SK-N-SH (cell line): Measurements from ENCODE around the gene HAGHL. TPM values are rescaled to one million over a fixed set of nuclear protein-coding genes. Genes with fewer than 3 reads are reported as not detected.
A peak's percentile ranks its signal among the peaks of the same experiment; 100 is the strongest.

Source experiments
- CTCF ChIA-PET: fragments of 300-600, 350-600 bp; formaldehyde crosslinking; extraction: SDS; loops from one replicate; lab custom pipeline; 2021; lab: Yijun Ruan, JAX
- POLR2A ChIA-PET: fragments of 350-600 bp; sonication (Branson Sonifier 250); formaldehyde crosslinking; extraction: SDS; loops from one replicate; lab custom pipeline; 2020; ENCODE audit warnings: antibody characterized with exemption, inconsistent platforms; lab: Yijun Ruan, JAX
- DNase-seq: peaks from one replicate; pipeline ENCODE4 v3.0.0; 2012
- H2AFZ ChIP-seq: fragments of 200-600 bp; sonication (generic); 2 replicates; pipeline ENCODE4 v1.8.1; 2016; ENCODE audit warnings: antibody characterized with exemption, mild to moderate bottlenecking, low read depth
- H3F3A ChIP-seq: fragments of 200-600 bp; sonication (generic); replicated peaks from 2 replicates; pipeline ENCODE3; 2016; ENCODE audit warnings: antibody characterized with exemption, mild to moderate bottlenecking; ENCODE audit not compliant: insufficient read depth
- H3K27ac ChIP-seq, 2 experiments: fragments of 200-500 bp in 1 of 2; fragments of 200-600 bp in 1 of 2; sonication (Bioruptor generic) in 1 of 2; sonication (generic), shearing (Covaris generic) in 1 of 2; 2 replicates each; pipeline versions ENCODE4 v1.5.1 to v1.6.1; 2014 to 2016; ENCODE audit warnings: low read depth in 2 of 2, inconsistent platforms in 1 of 2, low read length in 1 of 2, mild to moderate bottlenecking in 1 of 2, mixed read lengths in 1 of 2
- H3K27me3 ChIP-seq: fragments of 200-600 bp; sonication (generic), shearing (Covaris generic); 2 replicates; pipeline ENCODE4 v1.6.1; 2016; ENCODE audit warnings: mixed run types; ENCODE audit not compliant: insufficient read depth
- H3K36me3 ChIP-seq, 2 experiments: fragments of 200-500 bp in 1 of 2; fragments of 200-600 bp in 1 of 2; sonication (Bioruptor generic) in 1 of 2; sonication (generic) in 1 of 2; replicated peaks in 1 of 2; 2 replicates each; pipeline versions ENCODE3 to v1.5.1; 2014 to 2016; ENCODE audit warnings: low read length in 1 of 2, mild to moderate bottlenecking in 1 of 2; ENCODE audit not compliant: insufficient read depth in 2 of 2, control insufficient read depth in 1 of 2
- H3K4me1 ChIP-seq, 2 experiments: fragments of 200-500 bp in 1 of 2; fragments of 200-600 bp in 1 of 2; sonication (Bioruptor generic) in 1 of 2; sonication (generic), shearing (Covaris generic) in 1 of 2; 2 replicates each; pipeline versions ENCODE4 v1.5.1 to v1.6.1; 2014 to 2016; ENCODE audit warnings: low read depth in 1 of 2, low read length in 1 of 2, mixed run types in 1 of 2; ENCODE audit not compliant: insufficient read depth in 2 of 2, control insufficient read depth in 1 of 2
- H3K4me2 ChIP-seq: fragments of 200-600 bp; sonication (generic), shearing (Covaris generic); 2 replicates; pipeline ENCODE4 v1.6.1; 2017; ENCODE audit warnings: mixed run types
- H3K4me3 ChIP-seq, 2 experiments: fragments of 200-500 bp in 1 of 2; fragments of 200-600 bp in 1 of 2; sonication (Bioruptor generic) in 1 of 2; sonication (generic), shearing (Covaris generic) in 1 of 2; 2 replicates each; pipeline versions ENCODE4 v1.5.1 to v1.8.1; 2014 to 2016; ENCODE audit warnings: low read depth in 2 of 2, inconsistent platforms in 1 of 2, low read length in 1 of 2, mild to moderate bottlenecking in 1 of 2, mixed read lengths in 1 of 2, moderate library complexity in 1 of 2
- H3K79me2 ChIP-seq: fragments of 200-600 bp; sonication (generic); 2 replicates; pipeline ENCODE4 v1.8.1; 2017; ENCODE audit warnings: mild to moderate bottlenecking; ENCODE audit not compliant: insufficient read depth
- H3K9ac ChIP-seq: fragments of 200-600 bp; sonication (generic); 2 replicates; pipeline ENCODE4 v1.6.1; 2017; ENCODE audit warnings: mixed run types
- H3K9me2 ChIP-seq: fragments of 200-600 bp; sonication (generic); 2 replicates; pipeline ENCODE4 v1.6.1; 2017; ENCODE audit warnings: mixed run types
- H3K9me3 ChIP-seq: fragments of 200-600 bp; sonication (generic); 2 replicates; pipeline ENCODE4 v1.6.1; 2017; ENCODE audit warnings: mixed run types, mild to moderate bottlenecking, moderate library complexity
- H4K20me1 ChIP-seq: fragments of 200-600 bp; sonication (generic); 2 replicates; pipeline ENCODE4 v1.6.1; 2017; ENCODE audit warnings: mild to moderate bottlenecking, mixed run types; ENCODE audit not compliant: insufficient read depth
- ELF1 ChIP-seq: IDR thresholded peaks from 2 replicates; pipeline ENCODE4 v1.4.0; 2012
- GABPA ChIP-seq: IDR thresholded peaks from 2 replicates; pipeline ENCODE4 v1.4.0; 2012; ENCODE audit warnings: low read depth, mild to moderate bottlenecking
- GATA2 ChIP-seq: sonication (generic); formaldehyde crosslinking; IDR thresholded peaks from 2 replicates; pipeline ENCODE4 v1.5.0; 2020; ENCODE audit warnings: mild to moderate bottlenecking, missing genetic modification reagents
- MAX ChIP-seq: IDR thresholded peaks from 2 replicates; pipeline ENCODE4 v1.4.0; 2012; ENCODE audit warnings: low read depth
- MEF2A ChIP-seq: IDR thresholded peaks from 2 replicates; pipeline ENCODE4 v1.4.0; 2012; ENCODE audit warnings: low read depth, borderline replicate concordance
- NRF1 ChIP-seq: IDR thresholded peaks from 2 replicates; pipeline ENCODE4 v1.6.1; 2012; ENCODE audit warnings: low read depth, mild to moderate bottlenecking, low read length
- POLR2AphosphoS5 ChIP-seq: IDR thresholded peaks from 2 replicates; pipeline ENCODE4 v1.6.1; 2012; ENCODE audit warnings: low read depth, low read length
- RAD21 ChIP-seq: IDR thresholded peaks from 2 replicates; pipeline ENCODE4 v1.6.1; 2012; ENCODE audit warnings: mild to moderate bottlenecking, low read length
- RCOR1 ChIP-seq: fragments of 150-350 bp; IDR thresholded peaks from 2 replicates; pipeline ENCODE4 v1.6.1; 2017; ENCODE audit warnings: antibody characterized with exemption, low read length
- RXRA ChIP-seq: IDR thresholded peaks from 2 replicates; pipeline ENCODE4 v1.4.0; 2012; ENCODE audit warnings: low read depth, mild to moderate bottlenecking, borderline replicate concordance
- SIN3A ChIP-seq: IDR thresholded peaks from 2 replicates; pipeline ENCODE4 v1.6.1; 2012; ENCODE audit warnings: low read depth, mild to moderate bottlenecking, low read length, moderate library complexity, borderline replicate concordance
- SMC3 ChIP-seq: IDR thresholded peaks from 2 replicates; pipeline ENCODE4 v1.6.1; 2012; ENCODE audit warnings: low read depth, low read length, improper control_type of control experiment
- TAF1 ChIP-seq: IDR thresholded peaks from 2 replicates; pipeline ENCODE4 v1.6.1; 2012; ENCODE audit warnings: low read depth, mild to moderate bottlenecking, low read length, moderate library complexity, borderline replicate concordance
- WGBS: methylation state at CpG from one replicate; pipeline ENCODE4 v1.1.6; 2017; ENCODE audit warnings: low lambda C conversion rate; 5-methylcytosine and 5-hydroxymethylcytosine counted together
- polyA plus RNA-seq, 3 experiments: library from polyadenylated mRNA; depleted of rRNA; stranded (reverse); fragments of >200 nt; gene quantifications; 2 replicates each; pipeline ENCODE4 v1.2.3, GENCODE V29; 2012
- TF ChIP-seq, protein P1 (sequence below): fragments of 200-600 bp; sonication (generic); IDR thresholded peaks from 2 replicates; pipeline ENCODE4 v1.6.1; 2017; ENCODE audit warnings: antibody characterized with exemption, mild to moderate bottlenecking, moderate library complexity
- TF ChIP-seq, protein P2 (sequence below): IDR thresholded peaks from 2 replicates; pipeline ENCODE4 v1.6.1; 2012; ENCODE audit warnings: mild to moderate bottlenecking, low read depth, low read length, moderate library complexity
- TF ChIP-seq, protein P3 (sequence below): fragments of 150-350 bp; IDR thresholded peaks from 2 replicates; pipeline ENCODE4 v1.6.1; 2017; ENCODE audit warnings: antibody characterized with exemption, low read length, low read depth, borderline replicate concordance

The HAGHL gene
- polyA plus RNA-seq, 1 of the 3 experiments (the other 2 are of a cell fraction) = 65.5 TPM

GRCh38 chr16:733382-734207 is 6.7 kb downstream of the HAGHL start:
- H3K9me2 ChIP-seq = no peaks in the 10 kb centered on the region
- TF ChIP-seq SMC3 = peak; percentile 30; the same call in 1 of the 2 replicates
- no peak for TF ChIP-seq ELF1
- no peak for TF ChIP-seq TAF1
- TF ChIP-seq, protein P1, sequence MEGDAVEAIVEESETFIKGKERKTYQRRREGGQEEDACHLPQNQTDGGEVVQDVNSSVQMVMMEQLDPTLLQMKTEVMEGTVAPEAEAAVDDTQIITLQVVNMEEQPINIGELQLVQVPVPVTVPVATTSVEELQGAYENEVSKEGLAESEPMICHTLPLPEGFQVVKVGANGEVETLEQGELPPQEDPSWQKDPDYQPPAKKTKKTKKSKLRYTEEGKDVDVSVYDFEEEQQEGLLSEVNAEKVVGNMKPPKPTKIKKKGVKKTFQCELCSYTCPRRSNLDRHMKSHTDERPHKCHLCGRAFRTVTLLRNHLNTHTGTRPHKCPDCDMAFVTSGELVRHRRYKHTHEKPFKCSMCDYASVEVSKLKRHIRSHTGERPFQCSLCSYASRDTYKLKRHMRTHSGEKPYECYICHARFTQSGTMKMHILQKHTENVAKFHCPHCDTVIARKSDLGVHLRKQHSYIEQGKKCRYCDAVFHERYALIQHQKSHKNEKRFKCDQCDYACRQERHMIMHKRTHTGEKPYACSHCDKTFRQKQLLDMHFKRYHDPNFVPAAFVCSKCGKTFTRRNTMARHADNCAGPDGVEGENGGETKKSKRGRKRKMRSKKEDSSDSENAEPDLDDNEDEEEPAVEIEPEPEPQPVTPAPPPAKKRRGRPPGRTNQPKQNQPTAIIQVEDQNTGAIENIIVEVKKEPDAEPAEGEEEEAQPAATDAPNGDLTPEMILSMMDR = peak; percentile 60
- TF ChIP-seq RAD21 = peak; percentile 29
- no peak overlapping the region for H3K27ac ChIP-seq
- peaks cover 0 to 40% of the 10 kb centered on the region in 2 experiments for H3K36me3 ChIP-seq
- no peak overlapping the region; a peak in 1 of 4 replicates for H3K4me3 ChIP-seq
- no peaks in the 10 kb centered on the region for H3K9me3 ChIP-seq
- H4K20me1 ChIP-seq = no peaks in the 10 kb centered on the region
- DNase-seq = peak; percentile 87
- WGBS = 85% methylated on average over 13 of the region's 34 CpGs
- peaks cover 0 to 7% of the 10 kb centered on the region in 2 experiments; a peak in 1 of 4 replicates for H3K4me1 ChIP-seq
- no peak overlapping the region for H3K4me2 ChIP-seq
- ChIA-PET POLR2A (interaction anchor here (1.2 kb wide), 1 partner anchor 14 kb away, joined by 4 read pairs; the partner anchor contains the start of gene ANTKMT), CTCF (interaction anchor here (0.6 to 20.3 kb wide), 5 partner anchors 7 to 62 kb away, joined by 3 to 358 read pairs (median 4); partner anchors contain the start of genes ANTKMT, CIAO3, FBXL16 and METRN)
- H3K9ac ChIP-seq = no peak overlapping the region
- no peaks in the 10 kb centered on the region for H3K79me2 ChIP-seq
- no peaks in the 10 kb centered on the region for H3K27me3 ChIP-seq
- no peak overlapping the region for H2AFZ ChIP-seq
- peaks cover 4% of the 10 kb centered on the region for H3F3A ChIP-seq

GRCh38 chr16:734208-734980 is 7.5 kb downstream of the HAGHL start:
- peaks cover 0 to 40% of the 10 kb centered on the region in 2 experiments for H3K36me3 ChIP-seq
- peaks cover 4% of the 10 kb centered on the region for H3F3A ChIP-seq
- CTCF ChIA-PET = interaction anchor here (5.2 to 20.3 kb wide), 2 partner anchors 6 to 21 kb away, joined by 33 to 358 read pairs; partner anchors contain the start of genes ANTKMT, CIAO3, FBXL16 and METRN
- DNase-seq = no peak
- H3K4me1 ChIP-seq = peaks cover 0 to under 1% of the 10 kb centered on the region in 2 experiments; a peak in 1 of 4 replicates
- no peak overlapping the region for H3K9ac ChIP-seq
- TF ChIP-seq, protein P2, sequence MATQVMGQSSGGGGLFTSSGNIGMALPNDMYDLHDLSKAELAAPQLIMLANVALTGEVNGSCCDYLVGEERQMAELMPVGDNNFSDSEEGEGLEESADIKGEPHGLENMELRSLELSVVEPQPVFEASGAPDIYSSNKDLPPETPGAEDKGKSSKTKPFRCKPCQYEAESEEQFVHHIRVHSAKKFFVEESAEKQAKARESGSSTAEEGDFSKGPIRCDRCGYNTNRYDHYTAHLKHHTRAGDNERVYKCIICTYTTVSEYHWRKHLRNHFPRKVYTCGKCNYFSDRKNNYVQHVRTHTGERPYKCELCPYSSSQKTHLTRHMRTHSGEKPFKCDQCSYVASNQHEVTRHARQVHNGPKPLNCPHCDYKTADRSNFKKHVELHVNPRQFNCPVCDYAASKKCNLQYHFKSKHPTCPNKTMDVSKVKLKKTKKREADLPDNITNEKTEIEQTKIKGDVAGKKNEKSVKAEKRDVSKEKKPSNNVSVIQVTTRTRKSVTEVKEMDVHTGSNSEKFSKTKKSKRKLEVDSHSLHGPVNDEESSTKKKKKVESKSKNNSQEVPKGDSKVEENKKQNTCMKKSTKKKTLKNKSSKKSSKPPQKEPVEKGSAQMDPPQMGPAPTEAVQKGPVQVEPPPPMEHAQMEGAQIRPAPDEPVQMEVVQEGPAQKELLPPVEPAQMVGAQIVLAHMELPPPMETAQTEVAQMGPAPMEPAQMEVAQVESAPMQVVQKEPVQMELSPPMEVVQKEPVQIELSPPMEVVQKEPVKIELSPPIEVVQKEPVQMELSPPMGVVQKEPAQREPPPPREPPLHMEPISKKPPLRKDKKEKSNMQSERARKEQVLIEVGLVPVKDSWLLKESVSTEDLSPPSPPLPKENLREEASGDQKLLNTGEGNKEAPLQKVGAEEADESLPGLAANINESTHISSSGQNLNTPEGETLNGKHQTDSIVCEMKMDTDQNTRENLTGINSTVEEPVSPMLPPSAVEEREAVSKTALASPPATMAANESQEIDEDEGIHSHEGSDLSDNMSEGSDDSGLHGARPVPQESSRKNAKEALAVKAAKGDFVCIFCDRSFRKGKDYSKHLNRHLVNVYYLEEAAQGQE = no peak
- TF ChIP-seq GATA2 = no peak
- no peak for TF ChIP-seq POLR2AphosphoS5
- TF ChIP-seq RCOR1 = no peak
- no peak for TF ChIP-seq RXRA
- TF ChIP-seq SIN3A = no peak
- TF ChIP-seq MAX = no peak
- TF ChIP-seq, protein P3, sequence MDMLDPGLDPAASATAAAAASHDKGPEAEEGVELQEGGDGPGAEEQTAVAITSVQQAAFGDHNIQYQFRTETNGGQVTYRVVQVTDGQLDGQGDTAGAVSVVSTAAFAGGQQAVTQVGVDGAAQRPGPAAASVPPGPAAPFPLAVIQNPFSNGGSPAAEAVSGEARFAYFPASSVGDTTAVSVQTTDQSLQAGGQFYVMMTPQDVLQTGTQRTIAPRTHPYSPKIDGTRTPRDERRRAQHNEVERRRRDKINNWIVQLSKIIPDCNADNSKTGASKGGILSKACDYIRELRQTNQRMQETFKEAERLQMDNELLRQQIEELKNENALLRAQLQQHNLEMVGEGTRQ = no peak
- TF ChIP-seq MEF2A = no peak
- TF ChIP-seq TAF1 = no peak
- no peak for TF ChIP-seq NRF1
- TF ChIP-seq GABPA = no peak
- H4K20me1 ChIP-seq = no peaks in the 10 kb centered on the region
- no peak overlapping the region for H3K4me2 ChIP-seq
- H2AFZ ChIP-seq = no peak overlapping the region
- H3K9me3 ChIP-seq = no peaks in the 10 kb centered on the region
- H3K4me3 ChIP-seq = no peak overlapping the region
- H3K27me3 ChIP-seq = no peaks in the 10 kb centered on the region
- WGBS = 96% methylated on average over 35 of the region's 49 CpGs
- POLR2A ChIA-PET = no interaction called here
- H3K9me2 ChIP-seq = no peaks in the 10 kb centered on the region
- peaks cover under 1% of the 10 kb centered on the region; the same call in 1 of the 2 replicates for H3K79me2 ChIP-seq
- H3K27ac ChIP-seq = no peak overlapping the region
